NCI-H187 treated with DMSO at 0.1 percent for 48 hours (cell line): ENCODE results near the gene NRG2.

Experiments used
- DNase-seq: peaks from one replicate; lab custom pipeline; 2025; lab: John Stamatoyannopoulos, UW

Gene NRG2

GRCh38 chr5:139855946-139856540, 187.1 kb downstream of the NRG2 start:
- DNase-seq = no peak

DNA sequence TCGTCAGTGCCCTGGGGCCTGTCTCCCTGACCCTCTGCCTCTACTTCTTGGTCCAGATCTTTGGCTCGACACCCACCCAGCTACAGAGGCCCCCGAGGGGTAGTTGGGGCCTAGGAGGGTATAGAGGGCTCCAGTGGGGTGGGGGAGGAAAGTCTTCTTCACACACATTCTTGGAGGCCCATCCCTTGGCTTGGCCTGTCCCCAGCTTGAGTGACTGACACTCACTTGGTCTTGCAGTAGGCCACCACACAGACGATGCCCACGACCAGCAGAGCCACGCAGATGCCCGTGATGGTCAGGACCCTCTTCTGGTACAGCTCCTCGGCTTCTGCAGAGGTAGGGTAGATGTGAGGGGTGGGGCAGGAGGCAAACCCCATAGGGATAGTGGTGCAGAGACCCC, 187.6 kb downstream of the NRG2 start:
- DNase-seq = no peak

GRCh38 chr5:139854953-139855352, 188.1 kb downstream of the NRG2 start:
- no peak for DNase-seq

DNA sequence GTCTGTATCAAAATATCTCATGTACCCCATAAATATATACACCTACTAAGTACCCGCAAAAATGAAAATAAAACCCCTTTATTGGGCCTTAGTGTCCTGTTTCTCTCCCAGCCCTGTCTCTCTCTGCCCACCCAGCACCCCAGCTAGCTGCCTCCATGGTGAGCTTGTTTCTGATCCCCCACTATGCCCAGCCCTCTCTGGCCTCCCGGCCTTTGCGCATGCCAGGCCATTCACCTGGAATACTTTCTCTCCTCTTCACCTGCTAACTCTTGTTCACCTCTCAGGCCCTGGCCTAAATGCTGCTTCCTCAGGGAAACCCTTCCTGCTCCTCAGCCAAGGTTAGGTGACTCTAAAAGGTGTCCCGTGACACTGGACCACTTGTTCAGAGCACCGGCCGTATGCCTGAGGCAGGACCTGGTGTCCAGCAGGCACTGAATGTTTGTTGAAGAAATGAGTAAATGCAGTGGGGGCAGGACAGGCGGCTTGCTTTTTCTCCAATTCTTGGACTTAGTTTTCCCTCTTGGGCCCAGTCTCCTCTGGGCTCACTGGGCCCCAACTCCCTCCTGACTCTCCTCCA, 189.0 kb downstream of the NRG2 start:
- no peak for DNase-seq

- DNase-seq = no peak
These were observed 190.4 kb downstream of the NRG2 start for GRCh38 chr5:139852696-139853095.

GRCh38 chr5:139851558-139851957, 191.5 kb downstream of the NRG2 start:
- DNase-seq = no peak

- no peak for DNase-seq
These were observed 192.6 kb downstream of the NRG2 start for GRCh38 chr5:139850423-139851016.

- no peak for DNase-seq
These were observed 193.2 kb downstream of the NRG2 start for GRCh38 chr5:139849942-139850341.

DNA sequence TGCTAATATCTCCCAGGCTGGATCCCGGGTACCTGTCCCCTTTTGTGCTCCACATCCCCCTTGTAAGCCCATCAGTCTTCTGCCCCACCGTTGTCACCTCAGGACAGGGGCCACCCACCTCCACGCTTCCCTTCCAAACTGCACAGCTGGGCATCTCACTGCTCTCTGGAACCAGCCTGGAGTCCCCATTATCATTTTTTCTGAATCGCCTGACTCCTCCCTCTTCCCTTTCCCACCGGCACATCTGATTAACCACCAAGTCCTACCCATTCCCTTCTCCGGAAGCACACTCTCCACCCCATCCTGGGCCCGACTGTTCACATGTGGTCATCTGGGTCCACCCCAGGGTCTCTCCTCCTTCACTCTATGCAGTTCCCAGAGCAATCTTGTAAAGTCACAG, 193.6 kb downstream of the NRG2 start:
- no peak for DNase-seq

GRCh38 chr5:139848508-139849100, 194.5 kb downstream of the NRG2 start:
- DNase-seq = no peak

GRCh38 chr5:139847790-139848507, 195.2 kb downstream of the NRG2 start:
- DNase-seq = no peak

DNA sequence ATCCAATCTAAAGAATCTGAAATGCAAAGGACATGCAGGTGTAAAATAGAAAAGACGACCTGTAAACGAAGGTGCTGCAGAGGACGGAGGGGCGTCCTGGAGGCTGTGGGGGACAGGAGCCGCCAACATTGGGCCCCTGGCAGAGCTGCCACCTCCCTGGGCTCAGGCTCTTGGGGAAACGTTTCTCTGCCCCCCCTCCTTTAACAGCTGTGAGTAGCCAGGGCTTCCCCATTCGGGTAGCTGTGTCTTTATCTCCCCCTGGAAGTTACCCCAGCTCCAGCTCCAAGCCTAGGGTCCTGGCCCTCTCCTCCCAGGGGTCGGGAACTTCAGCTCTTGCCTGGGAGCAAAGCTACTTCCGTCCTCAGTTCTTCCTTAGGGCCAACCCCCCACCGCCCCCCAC, 196.0 kb downstream of the NRG2 start:
- DNase-seq = no peak

DNA sequence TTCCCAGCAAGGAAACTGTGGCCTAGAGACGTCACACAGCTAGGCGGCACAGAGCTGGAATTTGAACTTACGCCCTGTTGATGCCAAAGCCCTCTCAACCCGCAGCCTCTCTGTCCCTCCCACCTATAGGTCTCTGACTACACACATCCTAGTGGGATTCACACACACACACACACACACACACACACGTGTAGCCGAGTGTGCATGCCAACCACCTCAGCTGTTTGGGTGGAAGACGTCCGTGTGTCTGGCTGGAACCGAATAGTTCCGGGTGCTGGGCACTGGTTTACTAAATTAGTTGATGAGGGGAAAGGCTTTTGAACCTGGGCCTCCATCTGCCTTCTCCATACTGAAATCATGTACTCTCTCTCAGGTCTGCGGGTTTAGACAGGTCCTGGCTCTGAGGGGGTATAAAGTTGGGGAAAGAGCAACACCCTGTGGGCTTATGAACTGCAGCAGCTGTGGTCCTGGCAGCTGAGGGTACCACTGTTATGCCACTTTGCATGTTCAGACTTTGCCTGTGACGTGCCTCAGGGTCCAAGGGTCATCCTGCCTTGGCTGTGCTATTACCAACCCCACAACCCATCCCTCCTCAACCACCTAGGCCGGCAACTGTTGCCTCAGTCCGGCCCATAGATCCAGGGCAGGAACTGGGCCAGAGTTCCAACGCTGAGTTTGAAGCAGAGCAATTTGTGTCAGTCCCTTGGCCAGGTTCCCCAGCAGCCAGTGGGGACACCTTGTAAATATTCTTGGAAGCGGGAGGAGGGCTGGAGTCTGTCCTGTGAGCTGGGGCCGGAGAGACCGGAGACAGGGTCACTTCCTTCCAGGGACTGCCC, 197.0 kb downstream of the NRG2 start:
- no peak for DNase-seq

DNA sequence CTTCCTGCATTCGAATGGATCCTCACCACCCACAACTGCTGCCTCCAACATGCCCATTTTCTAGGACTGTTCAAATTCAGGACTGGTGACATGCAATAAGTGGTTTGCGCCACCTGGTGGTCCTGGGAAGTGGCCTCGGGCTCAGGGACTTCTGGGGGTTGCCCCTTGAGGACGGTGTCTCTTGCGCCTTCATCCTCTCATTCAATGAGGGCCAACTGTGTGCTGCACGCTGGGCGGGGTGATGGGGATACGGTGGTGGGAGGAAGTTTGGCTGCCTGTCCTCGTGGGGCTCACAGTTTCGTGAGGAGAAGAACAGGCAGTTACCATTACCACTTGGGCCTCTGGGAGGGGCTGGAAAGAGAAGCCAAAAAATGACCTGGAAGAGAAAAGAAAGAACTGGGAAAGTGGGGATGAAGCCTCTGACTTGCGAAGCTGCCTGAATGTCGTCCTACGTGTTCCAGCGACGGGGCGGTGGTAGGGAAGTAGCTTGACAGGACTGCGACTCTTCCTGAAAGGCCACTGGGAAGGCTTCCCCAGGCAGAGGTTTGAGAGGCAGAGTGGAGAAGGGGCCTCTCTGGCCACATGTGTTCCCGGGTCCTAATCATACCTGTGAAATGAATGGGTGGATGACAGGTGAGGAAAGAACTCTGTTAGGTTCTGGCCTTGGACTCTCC, 198.5 kb downstream of the NRG2 start:
- DNase-seq = no peak

DNA sequence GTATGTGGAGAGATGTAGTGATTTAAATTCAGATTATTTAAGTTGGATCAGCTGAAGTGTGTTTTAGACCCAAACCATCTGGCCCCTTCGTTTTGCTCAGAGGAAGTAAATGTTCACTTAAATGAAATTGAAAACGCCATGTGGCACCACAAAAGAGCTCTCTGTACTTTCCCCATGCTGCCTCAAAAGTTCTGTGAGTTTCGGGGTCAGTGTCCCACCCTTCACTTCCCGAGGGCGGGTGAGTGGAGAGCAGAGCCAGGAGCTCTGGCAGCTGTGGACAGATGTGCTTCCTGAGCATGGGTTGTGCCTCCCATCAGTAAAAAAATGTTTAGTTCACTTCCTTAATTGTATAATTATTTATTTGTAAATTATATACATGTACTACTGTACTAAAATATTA, 199.1 kb downstream of the NRG2 start:
- no peak for DNase-seq

- no peak for DNase-seq
These were observed 200.8 kb downstream of the NRG2 start for GRCh38 chr5:139842321-139842720.

DNA sequence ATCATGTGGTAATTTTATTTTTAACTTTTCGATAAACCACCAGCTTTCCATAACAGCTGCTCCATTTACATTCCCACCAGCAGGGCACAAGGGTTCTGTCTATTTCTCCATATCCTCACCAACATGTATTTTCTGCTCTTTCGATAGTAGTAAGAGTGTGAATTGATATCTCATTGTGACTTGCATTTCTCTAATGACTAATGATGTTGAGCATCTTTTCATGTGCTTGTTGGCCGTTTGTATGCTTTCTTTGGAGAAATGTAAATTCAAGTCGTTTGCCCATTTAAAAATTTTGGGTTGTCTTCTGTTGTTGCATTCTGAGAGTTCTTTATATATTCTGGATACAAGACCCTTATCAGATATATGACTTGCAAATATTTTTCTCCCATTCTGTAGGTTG, 201.6 kb downstream of the NRG2 start:
- DNase-seq = no peak

DNA sequence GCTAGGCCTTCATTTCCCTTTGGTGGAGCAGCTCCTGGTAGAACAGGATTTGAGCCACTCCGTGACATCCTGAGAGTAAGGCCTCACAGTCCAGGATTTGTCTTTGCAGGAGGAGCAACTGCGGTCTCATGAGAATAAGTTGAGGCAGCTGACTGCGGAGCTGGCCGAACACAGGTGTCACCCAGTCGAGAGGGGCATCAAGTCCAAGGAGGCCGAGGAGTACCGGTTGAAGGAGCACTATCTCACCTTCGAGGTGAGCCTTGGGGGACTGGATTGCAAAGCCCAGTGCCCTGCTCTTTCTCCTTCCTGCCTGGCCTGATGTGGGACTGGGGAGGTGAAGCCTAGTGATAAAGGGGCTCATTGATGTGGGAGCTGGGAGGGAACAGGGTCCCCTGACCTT, 203.2 kb downstream of the NRG2 start:
- DNase-seq = no peak

DNA sequence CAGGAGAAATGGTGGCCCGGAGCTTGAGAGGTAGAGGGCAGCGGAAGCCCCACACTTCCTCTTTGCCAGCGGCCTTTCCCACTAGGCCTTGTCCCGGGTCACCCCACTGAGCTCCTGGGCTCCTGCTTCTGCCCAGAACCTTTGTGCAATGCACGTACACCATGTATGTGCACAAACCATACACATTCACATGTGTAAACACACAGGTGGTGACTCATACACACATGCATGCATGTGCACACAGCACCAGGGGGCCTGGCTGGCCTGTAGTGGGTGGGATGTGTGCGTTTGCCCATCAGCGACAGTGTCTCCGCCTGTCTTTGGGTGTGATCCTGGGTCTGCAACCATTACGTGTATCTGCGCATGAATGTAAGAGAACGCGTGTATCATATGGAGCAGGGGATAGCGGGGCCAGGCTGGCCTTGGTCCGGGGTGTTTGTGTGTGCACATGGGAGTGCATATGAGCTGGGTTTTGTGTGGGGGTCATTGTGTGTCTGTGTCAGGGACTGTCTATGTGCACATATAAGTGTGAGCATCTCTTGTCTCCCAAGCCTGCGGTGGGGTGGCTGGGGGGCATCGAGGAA, 203.8 kb downstream of the NRG2 start:
- DNase-seq = no peak

DNA sequence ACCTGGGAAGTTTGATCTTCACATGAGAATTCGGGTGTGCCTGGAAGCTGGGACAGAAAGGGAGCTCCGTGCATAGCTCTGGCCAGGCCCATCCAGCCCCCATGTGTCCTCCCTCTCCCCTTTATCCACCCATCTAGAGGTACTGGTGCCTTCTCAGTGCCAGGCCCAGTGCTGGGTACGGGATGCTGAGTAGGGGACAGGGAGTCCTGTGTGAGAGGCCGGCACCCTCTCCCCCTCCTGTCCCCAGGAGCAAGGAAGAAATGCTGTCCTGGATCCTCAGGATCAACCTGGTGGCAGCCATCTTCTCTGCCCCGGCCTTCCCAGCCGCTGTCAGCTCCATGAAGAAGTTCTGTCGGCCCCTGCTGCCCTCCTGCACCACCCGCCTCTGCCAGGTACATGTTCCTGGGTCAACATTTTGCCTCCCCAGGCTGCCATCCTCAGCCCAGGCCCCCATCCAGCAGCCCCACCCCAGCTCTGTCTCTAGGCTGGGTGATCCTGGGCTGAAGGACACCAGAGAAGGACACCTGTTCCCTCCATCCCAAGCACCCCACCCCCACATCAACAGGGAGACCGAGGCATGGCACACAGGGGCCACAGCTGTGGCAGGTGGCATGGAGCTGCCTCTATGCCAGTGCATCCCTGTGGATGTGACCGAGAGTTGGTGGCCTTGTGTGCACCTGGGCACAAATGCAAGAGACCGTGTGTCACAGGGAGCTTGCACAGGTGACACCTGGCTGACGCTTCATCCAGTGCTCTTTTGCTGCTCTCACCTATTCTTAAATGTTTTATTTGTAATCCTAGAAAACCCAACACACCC, 204.5 kb downstream of the NRG2 start:
- DNase-seq = no peak
